IMR-90 (cell line): Measurements from ENCODE around the gene CENPX. TPM values are rescaled to one million over a fixed set of nuclear protein-coding genes. Genes with fewer than 3 reads are reported as not detected.

Experiments
- ATAC-seq: fragments of 200-7000 bp; cut with Tn5 transposase; 2 replicates; pipeline ENCODE4 v1.9.1; 2020; ENCODE audit warnings: low read depth, mild to moderate bottlenecking, moderate library complexity
- BruUV-seq: library from RNA; stranded (reverse); fragments of 400-500 nt; replicated peaks from 2 replicates; lab custom pipeline; 2021; lab: Mats Ljungman, UMichigan
- CTCF ChIA-PET: fragments of 300-600 bp; formaldehyde crosslinking; extraction: SDS; loops from one replicate; lab custom pipeline; 2021; ENCODE audit warnings: antibody characterized with exemption; lab: Yijun Ruan, JAX
- POLR2A ChIA-PET: fragments of 300-600 bp; sonication (Branson Sonifier 250); formaldehyde crosslinking; loops from one replicate; lab custom pipeline; 2022; ENCODE audit warnings: antibody characterized with exemption; ENCODE audit not compliant: unreplicated experiment; lab: Charles Lee
- DNase-seq: peaks from one replicate; pipeline ENCODE4 v3.0.0; 2013
- H2AFZ ChIP-seq: replicated peaks from 2 replicates; pipeline ENCODE3; 2013; ENCODE audit warnings: low read length, mild to moderate bottlenecking; ENCODE audit not compliant: poor library complexity
- H2AK5ac ChIP-seq: 2 replicates; pipeline ENCODE4 v1.6.1; 2013; ENCODE audit warnings: low read depth, low read length, inconsistent platforms
- H2AK9ac ChIP-seq: replicated peaks from 2 replicates; pipeline ENCODE3; 2013; ENCODE audit warnings: mild to moderate bottlenecking, low read depth, low read length, moderate library complexity; ENCODE audit not compliant: poor library complexity
- H2BK120ac ChIP-seq: 2 replicates; pipeline ENCODE4 v1.6.1; 2013; ENCODE audit warnings: low read depth, low read length, inconsistent platforms
- H2BK15ac ChIP-seq: 3 replicates; pipeline ENCODE4 v1.6.1; 2013; ENCODE audit warnings: low read depth, low read length, inconsistent platforms
- H2BK20ac ChIP-seq: 2 replicates; pipeline ENCODE4 v1.6.1; 2013; ENCODE audit warnings: low read depth, mild to moderate bottlenecking, inconsistent platforms, low read length, moderate library complexity
- H2BK5ac ChIP-seq: 2 replicates; pipeline ENCODE4 v1.6.1; 2013; ENCODE audit warnings: mild to moderate bottlenecking, low read depth, low read length, inconsistent platforms; ENCODE audit not compliant: poor library complexity, severe bottlenecking
- H3K14ac ChIP-seq: replicated peaks from 2 replicates; pipeline ENCODE4 v1.6.1; 2013; ENCODE audit warnings: low read depth, low read length, inconsistent platforms
- H3K18ac ChIP-seq: 2 replicates; pipeline ENCODE4 v1.6.1; 2013; ENCODE audit warnings: low read depth, low read length, control low read depth
- H3K23ac ChIP-seq: 2 replicates; pipeline ENCODE4 v1.6.1; 2013; ENCODE audit warnings: low read depth, low read length, inconsistent platforms
- H3K27ac ChIP-seq: 2 replicates; pipeline ENCODE4 v1.5.1; 2013; ENCODE audit warnings: mild to moderate bottlenecking, control low read depth, low read length; ENCODE audit not compliant: insufficient read depth
- H3K27me3 ChIP-seq: 2 replicates; pipeline ENCODE4 v1.6.1; 2013; ENCODE audit warnings: low read length; ENCODE audit not compliant: control insufficient read depth, insufficient read depth
- H3K36me3 ChIP-seq: 2 replicates; pipeline ENCODE4 v1.6.1; 2013; ENCODE audit warnings: low read length, mixed read lengths; ENCODE audit not compliant: control insufficient read depth, insufficient read depth
- H3K4ac ChIP-seq: 2 replicates; pipeline ENCODE4 v1.6.1; 2013; ENCODE audit warnings: low read depth, low read length, inconsistent platforms
- H3K4me1 ChIP-seq: 2 replicates; pipeline ENCODE4 v1.6.1; 2013; ENCODE audit warnings: low read length, mixed read lengths; ENCODE audit not compliant: control insufficient read depth, insufficient read depth
- H3K4me2 ChIP-seq: 2 replicates; pipeline ENCODE4 v1.6.1; 2013; ENCODE audit warnings: low read depth, mild to moderate bottlenecking, control low read depth, low read length, moderate library complexity
- H3K4me3 ChIP-seq: 2 replicates; pipeline ENCODE4 v1.5.1; 2013; ENCODE audit warnings: low read depth, mild to moderate bottlenecking, control low read depth, low read length, moderate library complexity; ENCODE audit not compliant: insufficient read depth
- H3K56ac ChIP-seq: 2 replicates; pipeline ENCODE4 v1.6.1; 2013; ENCODE audit warnings: low read length, inconsistent platforms; ENCODE audit not compliant: insufficient read depth; ENCODE audit errors: extremely low read depth
- H3K79me1 ChIP-seq, 2 experiments: 2 replicates each; pipeline ENCODE4 v1.6.1; 2013; ENCODE audit warnings: low read length in 2 of 2, inconsistent platforms in 1 of 2, low read depth in 1 of 2
- H3K9ac ChIP-seq: 2 replicates; pipeline ENCODE4 v1.6.1; 2013; ENCODE audit warnings: low read depth, low read length, control low read depth
- H3K9me1 ChIP-seq: 2 replicates; pipeline ENCODE4 v1.6.1; 2013; ENCODE audit warnings: low read length, inconsistent platforms; ENCODE audit not compliant: insufficient read depth
- H3K9me3 ChIP-seq: 2 replicates; pipeline ENCODE4 v1.6.1; 2013; ENCODE audit warnings: low read length; ENCODE audit not compliant: control insufficient read depth, insufficient read depth
- H4K20me1 ChIP-seq: 2 replicates; pipeline ENCODE4 v1.6.1; 2013; ENCODE audit warnings: low read length, inconsistent platforms; ENCODE audit not compliant: insufficient read depth
- H4K5ac ChIP-seq: 2 replicates; pipeline ENCODE4 v1.6.1; 2013; ENCODE audit warnings: mild to moderate bottlenecking, low read depth, low read length, control low read depth
- H4K8ac ChIP-seq, 2 experiments: 2 replicates each; pipeline ENCODE4 v1.6.1; 2013; ENCODE audit warnings: low read depth in 2 of 2, low read length in 2 of 2, control low read depth in 1 of 2, inconsistent platforms in 1 of 2
- H4K91ac ChIP-seq: 2 replicates; pipeline ENCODE4 v1.6.1; 2013; ENCODE audit warnings: low read depth, low read length, inconsistent platforms; ENCODE audit not compliant: insufficient read depth
- BHLHE40 ChIP-seq: fragments of 150-350 bp; IDR thresholded peaks from 2 replicates; pipeline ENCODE4 v1.6.1; 2016; ENCODE audit warnings: mild to moderate bottlenecking, low read depth, low read length
- CTCF ChIP-seq: conservative IDR thresholded peaks from 2 replicates; pipeline ENCODE4 v1.5.1; 2012; ENCODE audit warnings: mild to moderate bottlenecking, low read depth, low read length, improper control_type of control experiment
- ELK1 ChIP-seq: fragments of 150-350 bp; IDR thresholded peaks from 2 replicates; pipeline ENCODE4 v1.6.1; 2016; ENCODE audit warnings: low read depth, mild to moderate bottlenecking, low read length, moderate library complexity, borderline replicate concordance
- MAFK ChIP-seq: IDR thresholded peaks from 2 replicates; pipeline ENCODE4 v1.6.1; 2012; ENCODE audit warnings: low read depth, low read length, improper control_type of control experiment
- POLR2A ChIP-seq: IDR thresholded peaks from 2 replicates; pipeline ENCODE4 v1.6.1; 2012; ENCODE audit warnings: mild to moderate bottlenecking, low read depth, low read length
- RAD21 ChIP-seq: IDR thresholded peaks from 2 replicates; pipeline ENCODE4 v1.6.1; 2012; ENCODE audit warnings: low read length, improper control_type of control experiment
- RCOR1 ChIP-seq: IDR thresholded peaks from 2 replicates; pipeline ENCODE4 v1.6.1; 2012; ENCODE audit warnings: mild to moderate bottlenecking, low read length, improper control_type of control experiment; ENCODE audit not compliant: insufficient replicate concordance
- RFX5 ChIP-seq: IDR thresholded peaks from 2 replicates; pipeline ENCODE4 v1.8.0; 2012; ENCODE audit warnings: low read depth, mild to moderate bottlenecking, low read length, moderate library complexity
- SMC3 ChIP-seq: fragments of 150-350 bp; IDR thresholded peaks from 2 replicates; pipeline ENCODE4 v1.6.1; 2016; ENCODE audit warnings: low read depth, mild to moderate bottlenecking, antibody characterized with exemption, low read length, moderate library complexity
- WGBS, 2 experiments: methylation state at CpG; one replicate each; pipeline versions ENCODE4 v1.1.5 to v1.1.7; 2013; ENCODE audit warnings: missing lambda C conversion rate in 2 of 2; ENCODE audit not compliant: insufficient read length in 1 of 2; ENCODE audit errors: extremely low coverage in 2 of 2; 5-methylcytosine and 5-hydroxymethylcytosine counted together
- dilution Hi-C: fragments of 300-500 bp; cut with HindIII; formaldehyde crosslinking; loops from one replicate; pipeline ENCODE4 v1.14.3; 2018; ENCODE audit warnings: low sequenced_read_pairs; ENCODE audit not compliant: unreplicated experiment
- in situ Hi-C: fragments of 300-500 bp; cut with MboI; formaldehyde crosslinking; loops from 3 replicates; pipeline ENCODE4 v1.14.3; 2019; ENCODE audit warnings: low sequenced_read_pairs, inconsistent platforms, mixed read lengths
- intact Hi-C: fragments of 100-400 bp; cut with micrococcal nuclease; formaldehyde crosslinking; loops from 2 replicates; pipeline ENCODE4 v1.10.0; 2022
- polyA plus RNA-seq, 3 experiments: library from polyadenylated mRNA; depleted of rRNA; stranded (reverse); fragments of >200 nt; gene quantifications; 2 replicates each; pipeline ENCODE4 v1.2.3, GENCODE V29; 2012; ENCODE audit warnings: low replicate concordance in 1 of 3
- total RNA-seq: library from RNA; depleted of rRNA; stranded (reverse); fragments of >200 nt; gene quantifications from 2 replicates; pipeline ENCODE4 v1.2.3, GENCODE V29; 2012
- TF ChIP-seq, protein P1 (sequence below): fragments of 150-350 bp; IDR thresholded peaks from 2 replicates; pipeline ENCODE4 v1.6.1; 2017; ENCODE audit warnings: mild to moderate bottlenecking, antibody characterized with exemption, low read length, low read depth

Gene CENPX
- total and polyA plus RNA-seq, 2 of the 4 experiments (the other 2 are of a cell fraction): 44.8 to 86.8 TPM

GRCh38 chr17:82060001-82060380 lies 37.3 kb upstream of the CENPX start:
- DNase-seq (no peak), ATAC-seq (no peak)
- Histone ChIP-seq H3K4ac (no peak overlapping the region), H4K5ac (no peak overlapping the region), H3K9me3 (no peaks in the 10 kb centered on the region), H3K27me3 (no peaks in the 10 kb centered on the region), H3K79me1 (peaks cover 10 to 28% of the 10 kb centered on the region in 2 experiments; a peak in 3 of 4 replicates), H3K9ac (no peak overlapping the region), H3K27ac (no peak overlapping the region), H2AK9ac (no peak overlapping the region), H3K4me1 (peaks cover 5% of the 10 kb centered on the region), H4K20me1 (peaks cover 3% of the 10 kb centered on the region), H2BK20ac (no peak overlapping the region), H2BK5ac (no peak overlapping the region), H3K23ac (no peak overlapping the region), H3K56ac (no peak overlapping the region), H4K8ac (no peak overlapping the region), H3K36me3 (peaks cover 75% of the 10 kb centered on the region), H2AK5ac (no peak overlapping the region), H3K18ac (no peak overlapping the region), H3K9me1 (no peaks in the 10 kb centered on the region), H2AFZ (no peak overlapping the region), H2BK120ac (no peak overlapping the region), H3K4me3 (no peak overlapping the region), H2BK15ac (no peak overlapping the region), H3K14ac (no peak overlapping the region), H4K91ac (no peak overlapping the region), H3K4me2 (no peak overlapping the region)
- no TSS peak for BruUV-seq
- ChIA-PET POLR2A (interaction anchor here (1.3 kb wide), 1 partner anchor 9 kb away, joined by 3 read pairs; no protein-coding TSS in a partner anchor), CTCF (no interaction called here)
- intact Hi-C loops (no loop called here), dilution Hi-C loops (no loop called here), in situ Hi-C loops (no loop called here)
- WGBS, 2 experiments: 82% methylated on average over 5 of the region's 16 CpGs; no CpG with 5 or more reads in 1 of the 2 experiments
- TF ChIP-seq POLR2A (no peak), ELK1 (no peak), RAD21 (no peak), RCOR1 (no peak), BHLHE40 (no peak), RFX5 (no peak), CTCF (no peak), MAFK (no peak), SMC3 (no peak)
- TF ChIP-seq, protein P1, sequence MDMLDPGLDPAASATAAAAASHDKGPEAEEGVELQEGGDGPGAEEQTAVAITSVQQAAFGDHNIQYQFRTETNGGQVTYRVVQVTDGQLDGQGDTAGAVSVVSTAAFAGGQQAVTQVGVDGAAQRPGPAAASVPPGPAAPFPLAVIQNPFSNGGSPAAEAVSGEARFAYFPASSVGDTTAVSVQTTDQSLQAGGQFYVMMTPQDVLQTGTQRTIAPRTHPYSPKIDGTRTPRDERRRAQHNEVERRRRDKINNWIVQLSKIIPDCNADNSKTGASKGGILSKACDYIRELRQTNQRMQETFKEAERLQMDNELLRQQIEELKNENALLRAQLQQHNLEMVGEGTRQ: no peak
